Anterior cingulate cortex (tissue), 58 donors: ENCODE data around the gene TNFRSF4.

ENCODE experiments used
- DNase-seq, 58 donors: peaks; one replicate each; lab custom pipeline; 2025; lab: John Stamatoyannopoulos, UW

The TNFRSF4 gene

GRCh38 chr1:1234180-1234808 is 20.3 kb upstream of the TNFRSF4 start:
- no peak for DNase-seq

GRCh38 chr1:1233567-1233892 is 19.6 kb upstream of the TNFRSF4 start:
- no peak for DNase-seq

- DNase-seq = peak in 1 of 58 donors; percentile 20
Measured at GRCh38 chr1:1232796-1233566, 19.0 kb upstream of the TNFRSF4 start.

GRCh38 chr1:1232208-1232795 is 18.3 kb upstream of the TNFRSF4 start, which contains the start of gene B3GALT6:
TSS of gene B3GALT6 (plus strand) at chr1:1232237. CDS start at chr1:1232279, 42 bp downstream.
- peak in 10 of 58 donors; percentile 6 to 58 (median 52) for DNase-seq

- DNase-seq = peak; percentile 53 to 97 (median 93)
Measured at GRCh38 chr1:1231400-1232207, 17.7 kb upstream of the TNFRSF4 start, which contains the start of gene SDF4. TSS of gene SDF4 (minus strand) at chr1:1232001. CDS start at chr1:1228772, 3,229 bp downstream.

GRCh38 chr1:1230656-1231399 is 16.9 kb upstream of the TNFRSF4 start:
- peak in 1 of 58 donors; percentile 17 for DNase-seq

GRCh38 chr1:1229770-1230169 is 15.8 kb upstream of the TNFRSF4 start:
- no peak for DNase-seq

- DNase-seq = no peak
Measured at GRCh38 chr1:1228596-1229321, 14.8 kb upstream of the TNFRSF4 start.

- DNase-seq = no peak
Measured at GRCh38 chr1:1228187-1228586, 14.2 kb upstream of the TNFRSF4 start.

GRCh38 chr1:1227386-1227785 is 13.4 kb upstream of the TNFRSF4 start:
- DNase-seq = no peak

- no peak for DNase-seq
Measured at GRCh38 chr1:1226566-1227362, 12.8 kb upstream of the TNFRSF4 start.

GRCh38 chr1:1225913-1226312 is 12.0 kb upstream of the TNFRSF4 start:
- DNase-seq = peak in 1 of 58 donors; percentile 12

GRCh38 chr1:1225238-1225845 is 11.4 kb upstream of the TNFRSF4 start:
- no peak for DNase-seq

GRCh38 chr1:1223891-1224290 is 9.9 kb upstream of the TNFRSF4 start:
- DNase-seq = no peak

GRCh38 chr1:1223321-1223720 is 9.4 kb upstream of the TNFRSF4 start:
- no peak for DNase-seq

- DNase-seq = no peak
Measured at GRCh38 chr1:1222575-1223225, 8.7 kb upstream of the TNFRSF4 start.

GRCh38 chr1:1221887-1222574 is 8.1 kb upstream of the TNFRSF4 start:
- no peak for DNase-seq
